ENCODE data around the gene TSHZ3. TPM values are rescaled to one million over a fixed set of nuclear protein-coding genes. Genes with fewer than 3 reads are reported as not detected.

Gene TSHZ3
- total RNA-seq (2014; rRNA removed; shearing (Covaris generic)) = not detected in 2 replicates

DNA sequence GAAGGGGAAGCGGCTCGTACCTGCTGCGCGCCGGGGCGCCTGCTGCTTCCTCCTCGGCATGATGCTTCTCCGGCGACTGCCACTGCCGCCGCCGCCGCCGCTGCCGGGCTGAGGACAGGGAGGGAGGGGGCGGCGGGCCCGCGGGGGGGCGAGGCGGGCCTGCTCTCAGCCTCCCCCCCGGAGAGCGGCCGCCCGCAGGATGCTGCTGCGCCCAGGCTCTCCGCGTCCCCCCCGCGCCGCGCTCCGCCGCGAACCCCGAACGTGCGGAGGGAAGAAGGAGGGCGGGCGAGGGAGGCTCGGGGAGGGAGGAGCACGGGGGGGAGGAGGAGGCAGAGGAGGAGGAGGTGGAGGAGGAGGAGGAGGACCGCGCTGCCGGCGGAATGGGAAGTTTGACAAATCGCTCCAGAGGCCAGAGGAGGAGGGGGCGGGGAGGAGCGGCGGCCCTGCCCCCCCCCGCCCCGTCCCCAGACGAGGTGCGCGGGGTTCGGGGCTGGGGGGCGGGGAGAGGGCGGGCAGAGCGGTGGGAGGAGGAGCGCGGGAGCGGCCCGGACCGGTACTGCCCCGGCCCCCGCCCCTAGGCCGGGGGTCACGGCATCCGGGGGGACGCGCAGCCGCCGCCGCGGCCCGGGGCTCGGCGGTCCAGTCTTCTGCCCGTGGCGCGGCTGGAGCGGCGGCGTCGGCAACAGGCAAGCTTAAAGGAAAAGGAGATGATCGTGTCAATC lies at the start of gene TSHZ3:
Gene TSHZ3, minus strand, starts transcription at position 277 of the 722 bp plus-strand sequence. Its CDS starts 217 bp downstream, at position 60.
- DNase-seq (ENCODE audit: low spot score) = no peak

DNA sequence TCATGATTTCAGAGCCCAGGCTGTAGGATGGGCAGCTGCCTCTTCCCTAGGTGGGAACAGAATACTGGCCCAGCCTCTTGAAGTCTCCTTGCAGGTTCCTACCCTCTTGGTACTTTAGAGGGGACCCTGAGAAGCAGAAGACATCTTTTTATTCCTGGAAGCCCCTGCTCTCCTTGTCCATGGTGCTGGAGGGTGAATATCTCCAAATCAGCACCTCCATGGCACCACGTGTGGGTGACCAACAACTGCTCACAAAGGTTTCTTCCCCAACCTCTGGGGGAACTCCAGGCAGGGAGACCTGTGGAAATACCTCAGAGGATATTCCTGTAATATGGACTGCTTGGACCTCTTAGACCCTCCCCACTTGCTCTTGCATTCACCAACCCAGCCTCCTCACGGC lies 48.1 kb upstream of the TSHZ3 start:
- no peak for DNase-seq (ENCODE audit: low spot score)

DNA sequence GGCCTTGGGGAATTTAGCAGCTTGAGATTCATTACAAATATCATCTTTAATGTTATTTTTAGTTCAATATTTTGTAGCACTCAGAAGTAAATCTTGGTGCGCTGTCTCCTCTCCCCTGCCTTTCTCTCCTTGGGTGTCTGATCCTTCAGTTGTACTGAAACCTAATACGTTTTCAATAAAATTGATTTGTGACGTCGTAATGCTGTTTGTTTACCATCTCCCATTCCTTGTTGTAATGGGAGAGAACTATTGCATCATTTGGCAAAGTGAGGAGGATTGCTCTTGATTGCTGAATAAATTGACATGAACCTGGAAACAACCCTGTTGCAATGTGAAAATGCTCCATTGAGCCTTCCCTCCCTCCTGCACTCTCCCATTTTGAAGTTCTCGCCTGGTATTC lies 43.2 kb upstream of the TSHZ3 start:
- DNase-seq (ENCODE audit: low spot score) = no peak

- DNase-seq (ENCODE audit: low spot score) = no peak
Measured at GRCh38 chr19:31391518-31391917, 42.3 kb upstream of the TSHZ3 start.

- DNase-seq (ENCODE audit: low spot score) = no peak
Measured at GRCh38 chr19:31390711-31391110, 41.5 kb upstream of the TSHZ3 start.

- DNase-seq (ENCODE audit: low spot score) = no peak
Measured at GRCh38 chr19:31389874-31390273, 40.6 kb upstream of the TSHZ3 start.

DNA sequence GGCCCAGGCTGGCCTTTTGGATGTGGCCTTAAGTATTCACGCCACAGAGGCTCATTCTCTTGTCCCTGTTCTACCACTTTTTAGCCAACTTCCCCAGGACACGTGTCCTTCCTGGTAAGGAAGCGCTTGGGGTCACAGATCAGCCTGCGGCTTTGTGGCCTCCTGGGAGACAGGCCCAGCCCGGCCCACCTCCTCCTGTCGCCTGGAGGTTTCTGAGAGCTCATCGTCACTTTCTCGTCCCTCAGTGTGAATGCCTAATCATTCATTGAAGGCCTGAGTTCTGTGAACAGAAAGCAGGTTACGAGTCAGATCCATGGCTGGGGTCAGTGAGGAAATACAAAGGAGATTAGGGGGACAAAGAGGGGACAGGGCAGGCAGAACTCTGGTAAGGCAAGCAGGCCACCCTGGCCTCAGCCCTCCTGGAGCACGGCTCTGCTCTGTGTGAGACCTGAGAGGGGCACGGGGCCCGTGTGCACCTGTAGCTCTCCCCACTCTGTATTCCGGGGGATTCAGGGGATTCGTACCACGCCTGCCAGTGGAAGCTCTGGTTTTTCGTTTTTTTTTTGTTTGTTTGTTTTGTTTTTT lies 38.6 kb upstream of the TSHZ3 start:
- DNase-seq (ENCODE audit: low spot score) = no peak

GRCh38 chr19:31386806-31387205 lies 37.6 kb upstream of the TSHZ3 start:
- no peak for DNase-seq (ENCODE audit: low spot score)

- DNase-seq (ENCODE audit: low spot score) = no peak
Measured at GRCh38 chr19:31385744-31386143, 36.5 kb upstream of the TSHZ3 start.

GRCh38 chr19:31383553-31383952 lies 34.3 kb upstream of the TSHZ3 start:
- DNase-seq (ENCODE audit: low spot score) = no peak

DNA sequence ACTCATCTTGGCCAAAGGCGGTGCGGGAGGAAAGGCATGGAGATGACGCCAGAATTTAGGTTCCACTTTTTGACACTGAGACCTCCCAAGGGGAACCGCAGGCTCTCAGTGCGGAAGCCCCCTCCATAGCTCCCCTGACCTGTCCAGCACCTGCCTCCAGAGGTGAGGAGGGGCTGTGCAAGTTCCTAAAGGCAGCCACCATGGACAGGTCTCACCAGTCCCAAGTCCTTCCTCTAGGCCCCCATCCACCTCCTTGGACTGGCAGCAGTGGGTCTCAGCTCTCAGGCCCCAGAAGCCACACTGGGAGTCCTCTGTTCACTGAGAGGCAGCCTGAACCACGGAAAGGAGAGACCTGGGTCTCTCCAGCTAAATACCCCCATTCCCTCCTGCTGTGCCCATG lies 31.6 kb upstream of the TSHZ3 start:
- no peak for DNase-seq (ENCODE audit: low spot score)

DNA sequence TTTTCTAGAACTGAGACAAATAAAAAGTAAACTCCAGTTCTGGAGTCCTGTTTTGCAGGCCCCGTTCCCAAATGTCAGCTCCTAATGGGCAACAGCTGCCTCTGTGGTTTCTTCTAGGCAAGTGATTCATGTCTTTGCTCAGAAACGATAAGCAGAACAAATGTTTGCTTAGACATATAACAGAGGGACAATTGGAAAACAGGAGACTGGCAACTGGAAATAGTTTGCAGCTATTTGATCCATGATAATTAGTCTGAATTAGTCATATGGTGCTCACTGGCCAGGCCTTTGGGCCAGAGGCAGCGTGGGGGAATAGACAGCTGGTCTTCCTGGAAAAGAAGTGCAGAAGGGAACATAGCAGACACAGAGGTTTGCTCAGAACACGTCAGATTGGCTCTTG lies 29.2 kb upstream of the TSHZ3 start:
- DNase-seq (ENCODE audit: low spot score) = no peak

DNA sequence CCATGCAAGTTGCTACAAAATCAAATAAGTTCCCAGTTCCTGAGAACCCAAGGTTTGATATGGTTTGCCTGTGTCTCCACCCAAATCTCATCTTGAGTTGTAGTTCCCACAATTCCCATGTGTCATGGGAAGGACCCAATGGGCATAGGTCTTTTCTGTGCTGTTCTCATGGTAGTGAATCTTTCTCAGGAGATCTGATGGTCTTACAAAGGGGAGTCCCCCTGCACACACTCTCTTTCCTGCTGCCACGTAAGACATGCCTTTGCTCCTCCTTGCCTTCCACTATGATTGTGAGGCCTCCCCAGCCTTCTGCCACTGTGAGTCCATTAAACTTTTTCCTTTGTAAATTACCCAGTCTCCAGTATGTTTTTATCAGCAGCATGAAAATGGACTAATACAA lies 28.5 kb upstream of the TSHZ3 start:
- DNase-seq (ENCODE audit: low spot score) = no peak

- DNase-seq (ENCODE audit: low spot score) = no peak
Measured at GRCh38 chr19:31372246-31372781, 23.1 kb upstream of the TSHZ3 start.

GRCh38 chr19:31370216-31370615 lies 21.0 kb upstream of the TSHZ3 start:
- no peak for DNase-seq (ENCODE audit: low spot score)

DNA sequence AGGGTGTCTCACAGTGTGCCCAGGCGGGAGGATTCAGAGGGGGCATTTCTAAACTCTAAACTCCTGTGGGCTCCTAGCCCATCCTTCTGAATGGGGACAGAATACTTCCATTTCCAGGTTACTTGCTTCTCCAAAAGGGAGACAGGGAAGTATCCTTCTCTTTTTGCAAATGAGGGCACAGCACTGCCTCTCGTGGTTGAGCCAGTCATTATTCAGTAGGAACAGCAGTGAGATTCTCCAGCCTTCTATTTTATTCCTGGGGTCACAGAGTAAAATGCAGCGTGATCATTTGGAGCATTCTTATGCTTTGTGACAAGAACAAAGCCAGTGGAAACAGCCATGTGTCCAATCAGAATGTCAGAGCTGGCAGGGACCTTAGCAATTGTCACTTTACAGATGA lies 15.7 kb upstream of the TSHZ3 start:
- no peak for DNase-seq (ENCODE audit: low spot score)

DNA sequence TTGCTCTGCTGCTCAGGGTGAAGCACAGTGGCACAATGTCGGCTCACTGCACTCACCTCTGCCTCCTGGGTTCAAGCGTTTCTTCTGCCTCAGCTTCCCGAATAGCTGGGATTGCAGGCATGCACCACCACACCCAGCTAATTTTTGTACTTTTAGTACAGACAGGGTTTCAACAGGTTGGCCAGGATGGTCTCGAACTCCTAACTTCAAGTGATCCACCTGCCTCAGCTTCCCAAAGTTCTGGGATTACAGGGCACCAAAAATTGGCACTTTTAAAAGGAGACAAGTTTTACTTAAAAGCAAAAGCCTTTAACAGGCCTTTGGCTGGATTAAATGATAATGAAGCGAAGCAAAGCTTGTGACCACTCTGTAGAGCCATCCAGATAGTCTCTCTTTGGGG lies 12.5 kb upstream of the TSHZ3 start:
- DNase-seq (ENCODE audit: low spot score) = no peak

GRCh38 chr19:31357315-31357673 lies 8.1 kb upstream of the TSHZ3 start:
- DNase-seq (ENCODE audit: low spot score) = no peak

DNA sequence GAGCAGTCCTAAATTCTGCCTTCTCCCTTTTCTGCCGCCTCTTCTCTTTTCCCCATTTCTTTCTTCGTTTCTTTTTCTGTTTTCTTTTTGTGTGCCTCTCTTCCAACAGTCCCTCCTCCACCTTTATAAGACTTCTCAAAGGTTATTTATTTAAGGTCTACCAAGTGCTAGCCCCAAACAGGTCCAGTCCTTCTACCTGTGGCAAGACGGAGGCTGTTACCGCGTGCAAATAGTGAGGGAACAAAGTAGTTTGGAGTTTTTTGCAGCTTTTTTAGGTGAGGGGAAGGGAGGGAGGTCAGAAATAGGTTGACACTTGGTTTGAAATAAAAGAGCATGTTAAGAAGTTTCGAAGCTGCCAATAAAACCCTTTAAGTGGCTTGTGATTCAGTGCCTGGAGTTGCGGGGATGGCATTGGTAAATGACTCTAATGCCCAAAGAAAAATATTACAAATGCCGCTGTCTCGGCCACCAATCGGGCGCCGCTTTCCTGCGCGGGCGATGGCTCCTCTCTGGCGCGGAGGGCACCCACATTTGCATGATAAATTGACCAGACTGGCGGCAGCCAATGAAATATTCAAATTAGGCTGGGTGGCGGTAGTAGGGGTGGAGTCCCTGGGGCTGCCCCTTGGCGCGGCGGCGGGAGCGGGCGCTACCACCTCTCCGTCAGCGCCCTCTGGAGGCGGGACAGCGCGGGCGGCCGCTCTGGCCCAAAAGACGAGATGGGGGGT lies 7.5 kb upstream of the TSHZ3 start:
- no peak for DNase-seq (ENCODE audit: low spot score)

- DNase-seq (ENCODE audit: low spot score) = no peak
Measured at GRCh38 chr19:31355665-31356289, 6.5 kb upstream of the TSHZ3 start.

DNA sequence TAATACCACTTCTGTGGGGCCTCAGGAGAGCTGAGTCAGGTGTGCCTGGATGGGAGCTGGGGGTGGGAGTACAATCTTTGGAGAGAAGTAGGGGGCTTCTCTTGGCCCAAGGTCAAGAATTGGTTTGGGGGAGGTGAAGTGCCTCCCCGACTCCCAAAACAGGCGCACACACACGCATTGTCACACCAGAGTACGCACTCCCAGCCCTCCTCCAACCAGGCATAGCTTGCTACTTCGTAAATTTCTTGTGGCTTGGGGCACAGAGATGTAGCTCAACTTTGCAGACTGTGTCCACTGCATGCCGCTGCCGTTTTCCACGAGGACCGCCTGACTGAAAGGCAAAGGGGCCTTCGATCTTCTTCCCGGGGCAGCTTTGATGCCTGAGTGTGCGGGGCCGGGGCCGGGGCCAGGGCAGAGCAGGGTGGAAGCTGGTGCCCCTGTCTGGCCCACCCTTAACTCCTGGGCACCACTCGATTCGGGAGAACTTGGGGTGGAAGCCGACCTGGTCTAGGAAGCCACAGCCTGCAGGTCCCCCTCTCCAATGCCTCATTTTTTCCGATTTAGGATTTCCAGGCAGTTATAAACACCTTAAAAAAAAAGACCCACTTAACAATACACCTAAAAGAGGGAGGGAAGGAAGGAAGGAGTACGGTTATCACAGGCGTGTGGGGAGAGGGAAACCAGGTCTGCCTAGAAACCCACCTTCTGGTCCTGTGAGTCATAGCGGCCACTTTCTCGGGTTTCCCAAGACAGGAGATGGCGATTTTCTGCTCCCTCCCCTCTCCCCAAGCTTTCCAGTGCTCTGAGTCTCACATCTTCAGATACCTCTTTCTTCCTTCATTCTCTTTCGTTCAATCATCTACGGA lies 5.8 kb upstream of the TSHZ3 start:
- no peak for DNase-seq (ENCODE audit: low spot score)

Measured in HT-29 (cell line).